NCI-H2107 (cell line): Measurements from ENCODE around the gene PRR5L.

Experiments used
- DNase-seq: peaks from one replicate; lab custom pipeline; 2025; lab: John Stamatoyannopoulos, UW

PRR5L gene, protein sequence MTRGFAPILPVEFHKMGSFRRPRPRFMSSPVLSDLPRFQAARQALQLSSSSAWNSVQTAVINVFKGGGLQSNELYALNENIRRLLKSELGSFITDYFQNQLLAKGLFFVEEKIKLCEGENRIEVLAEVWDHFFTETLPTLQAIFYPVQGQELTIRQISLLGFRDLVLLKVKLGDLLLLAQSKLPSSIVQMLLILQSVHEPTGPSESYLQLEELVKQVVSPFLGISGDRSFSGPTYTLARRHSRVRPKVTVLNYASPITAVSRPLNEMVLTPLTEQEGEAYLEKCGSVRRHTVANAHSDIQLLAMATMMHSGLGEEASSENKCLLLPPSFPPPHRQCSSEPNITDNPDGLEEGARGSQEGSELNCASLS

DNA sequence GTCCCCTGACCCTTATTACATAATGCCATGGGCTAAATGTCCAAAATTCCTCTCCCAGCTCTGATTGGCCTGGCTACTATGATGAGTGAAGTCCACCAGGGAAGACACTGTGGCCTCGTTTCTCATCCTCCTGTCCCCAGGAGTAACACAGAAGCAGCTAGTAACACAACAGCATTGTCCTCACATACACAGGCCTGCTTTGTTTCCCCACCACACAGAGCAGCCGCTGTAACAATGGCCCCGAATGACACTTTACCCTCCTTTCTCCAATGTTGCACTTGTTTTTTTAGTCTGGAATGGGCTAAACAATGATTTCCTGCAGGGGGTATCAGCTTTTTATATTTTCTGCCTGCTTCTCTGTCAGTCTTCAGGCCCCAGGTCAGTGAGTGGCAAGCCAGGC, at the start of gene PRR5L:
Gene PRR5L (plus strand): TSS at position 363 of the 400 bp plus-strand sequence. CDS start 104,834 bp downstream, outside the sequence.
- DNase-seq = no peak

DNA sequence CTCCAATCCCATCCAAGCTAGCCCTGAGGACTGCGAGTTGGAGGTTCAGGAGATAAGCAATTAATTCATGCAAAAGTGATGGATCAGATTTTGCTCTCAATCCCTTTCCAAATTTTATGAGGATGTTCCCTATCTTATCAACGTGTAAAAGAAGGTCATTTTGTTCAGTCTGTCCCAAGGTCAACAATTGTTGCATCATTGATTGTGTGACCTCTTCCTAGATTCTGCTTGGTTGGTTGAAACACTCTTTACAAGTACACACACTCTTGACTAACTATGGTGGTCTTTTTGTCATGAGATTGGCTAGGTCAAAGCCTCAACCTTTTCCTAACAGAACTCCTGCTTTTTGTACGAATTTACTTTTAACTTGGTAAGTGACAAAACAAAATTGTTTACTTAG, 48.6 kb upstream of the PRR5L start:
- DNase-seq = no peak

DNA sequence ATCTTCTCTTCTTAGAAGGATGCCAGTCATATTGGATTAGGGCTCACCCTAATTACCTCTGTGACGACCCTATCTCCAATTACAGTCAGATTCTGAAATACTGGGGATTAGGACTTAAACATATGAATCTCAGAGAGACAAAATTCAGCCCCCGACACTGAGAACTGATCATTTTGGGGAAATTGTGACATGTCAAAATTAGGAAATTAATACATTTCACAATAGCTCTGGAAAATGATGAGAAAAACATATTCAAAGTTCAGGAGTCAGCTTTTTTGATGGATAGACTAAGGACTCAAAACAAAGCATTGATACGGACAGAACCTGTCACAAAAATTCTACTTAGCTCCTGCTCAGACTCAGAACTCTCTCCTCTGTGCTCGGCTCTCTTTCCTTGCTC, 47.7 kb upstream of the PRR5L start:
- DNase-seq = no peak

DNA sequence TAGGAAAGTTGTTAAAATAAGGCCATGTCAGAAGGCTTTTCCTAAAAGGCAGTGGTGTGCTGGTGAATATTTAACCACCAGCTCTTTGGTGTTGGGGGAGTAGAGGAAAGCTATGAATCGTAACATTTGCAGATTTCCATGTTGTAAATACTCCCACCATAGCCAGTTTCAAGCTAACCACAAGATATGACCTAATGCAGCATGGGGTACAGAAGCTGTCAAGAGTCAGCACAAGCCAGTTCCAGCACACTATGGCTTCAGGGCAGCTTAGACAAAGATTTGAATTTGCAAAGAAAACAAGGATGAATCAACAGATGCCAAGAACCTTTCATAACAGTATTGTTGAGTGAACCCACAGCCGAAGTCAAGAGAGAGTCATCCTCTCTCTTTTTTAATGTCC, 46.8 kb upstream of the PRR5L start:
- no peak for DNase-seq

DNA sequence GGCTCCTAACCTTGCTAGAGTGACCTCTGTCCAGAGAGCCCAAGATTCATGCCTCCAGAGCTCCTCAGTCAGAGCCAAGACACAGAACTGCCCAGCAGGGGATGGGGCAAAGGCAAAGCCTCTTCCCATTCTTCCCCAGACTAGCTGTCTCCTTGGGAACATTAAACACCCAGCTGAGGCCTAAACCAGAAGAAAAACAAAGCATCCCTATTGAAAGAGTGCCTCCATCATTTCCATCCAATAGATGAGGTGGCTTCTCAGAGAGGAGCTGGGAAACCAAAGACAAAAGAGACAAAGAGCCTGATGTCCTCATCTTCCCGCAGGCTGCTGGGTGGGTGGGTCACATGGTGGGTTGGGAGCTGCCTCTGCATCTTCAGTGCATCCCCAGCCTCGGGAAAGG, 44.3 kb upstream of the PRR5L start:
- no peak for DNase-seq

DNA sequence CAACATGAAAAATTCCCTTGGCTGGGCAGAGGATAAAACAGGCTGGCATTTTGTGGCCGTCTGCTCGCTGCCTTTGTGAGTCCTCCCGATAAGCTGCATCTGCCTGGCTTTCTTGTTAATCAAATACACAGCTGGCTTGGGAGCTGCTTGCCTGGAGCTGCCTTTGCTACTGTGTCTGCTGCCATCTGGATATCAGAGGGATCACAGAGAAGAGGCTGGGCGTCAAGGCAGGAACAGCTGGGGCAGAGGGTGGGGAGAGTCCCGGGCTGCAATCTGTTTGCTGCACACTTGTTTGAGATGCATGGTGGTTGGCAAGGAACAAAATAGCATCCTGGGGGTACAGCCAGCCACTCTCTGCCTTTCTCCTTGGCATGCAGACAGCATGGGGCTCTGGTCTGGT, 42.9 kb upstream of the PRR5L start:
- DNase-seq = no peak

DNA sequence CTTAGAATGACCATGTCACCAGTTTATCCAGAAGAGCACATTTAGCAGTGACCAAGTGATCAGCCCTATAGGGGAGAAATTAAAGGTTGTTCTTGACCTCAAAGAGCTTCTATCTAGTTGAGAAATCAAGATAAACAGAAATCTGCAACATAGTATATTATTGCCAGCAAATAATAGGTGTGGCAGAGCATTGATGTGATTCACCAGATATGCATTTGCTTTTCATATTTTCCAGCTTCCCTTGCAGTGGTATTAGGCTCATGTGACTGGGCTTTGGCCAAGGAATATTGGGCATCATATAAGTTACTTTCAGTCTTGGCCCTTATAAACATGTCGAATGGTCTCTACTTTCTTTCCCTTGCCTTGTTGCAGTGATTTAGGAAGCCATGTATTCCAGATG, 41.4 kb upstream of the PRR5L start:
- DNase-seq = no peak

DNA sequence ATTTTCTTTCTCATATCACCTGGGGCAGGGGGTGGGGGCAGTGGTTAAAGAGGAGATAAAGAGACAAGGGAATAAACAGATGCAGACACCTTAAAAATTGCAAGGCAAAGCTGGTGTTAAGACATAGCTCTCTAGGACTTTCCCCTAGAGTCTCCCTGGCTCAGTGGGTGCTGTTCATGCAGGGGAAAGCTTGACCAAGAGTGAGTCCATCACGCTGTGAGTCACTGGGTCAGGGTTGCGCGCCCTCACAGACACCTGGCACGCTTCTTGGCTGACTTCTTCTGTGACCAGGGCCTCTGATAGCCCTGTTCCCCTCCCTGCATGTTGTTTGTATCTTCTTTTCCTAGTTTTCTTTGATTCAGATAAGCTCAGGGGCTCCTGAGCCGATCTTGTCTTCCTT, 38.7 kb upstream of the PRR5L start:
- DNase-seq = no peak

DNA sequence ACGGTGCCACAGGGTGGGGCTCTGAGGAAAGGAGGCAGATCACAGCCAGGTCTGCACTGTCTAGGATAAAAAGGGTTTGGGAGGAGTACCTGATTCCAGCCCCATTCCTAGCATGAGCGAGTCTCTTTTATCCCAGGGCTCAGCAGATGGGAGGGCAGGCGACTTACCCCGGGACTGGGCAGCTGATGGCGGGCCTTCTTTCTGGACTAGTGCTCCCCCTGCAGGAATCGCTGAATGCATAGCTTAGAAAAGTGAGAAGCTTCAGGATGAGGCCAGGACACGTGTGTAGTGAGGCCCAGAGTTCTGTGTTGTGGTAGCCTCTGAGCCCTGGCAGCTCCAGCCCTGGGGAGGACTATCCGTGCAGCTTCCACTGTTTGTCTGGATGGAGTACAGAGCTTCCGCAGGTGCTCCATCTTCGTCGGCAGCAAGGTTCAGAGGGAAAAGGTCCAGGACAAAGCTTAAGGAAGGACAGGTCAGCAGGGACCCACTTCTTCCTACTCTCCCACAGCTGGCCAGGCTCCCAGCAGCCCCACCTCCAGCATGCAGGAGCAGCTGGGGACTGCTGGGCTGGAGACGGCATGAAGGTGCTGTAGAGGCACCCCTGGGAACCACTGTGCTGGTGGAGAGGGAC, 37.2 kb upstream of the PRR5L start:
- DNase-seq = no peak

DNA sequence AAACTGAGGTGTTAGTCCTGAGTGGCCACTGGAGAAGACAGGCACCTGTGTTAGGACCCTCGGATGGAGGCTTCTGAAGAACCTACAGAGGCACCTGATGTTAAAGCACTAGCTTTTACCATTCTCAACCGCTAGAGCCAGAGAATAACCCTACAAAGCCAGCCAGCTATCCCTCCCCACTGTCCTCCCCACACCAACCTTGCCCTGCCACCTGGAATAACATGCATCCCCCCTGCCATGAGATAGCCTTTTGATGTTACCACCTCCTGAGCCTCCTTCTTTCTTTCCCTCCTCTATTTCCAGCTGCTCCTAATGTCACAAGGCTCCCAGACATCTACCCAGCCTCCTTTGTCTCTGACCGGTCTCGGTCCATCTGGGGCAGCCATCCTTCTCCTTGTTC, 35.0 kb upstream of the PRR5L start:
- no peak for DNase-seq

DNA sequence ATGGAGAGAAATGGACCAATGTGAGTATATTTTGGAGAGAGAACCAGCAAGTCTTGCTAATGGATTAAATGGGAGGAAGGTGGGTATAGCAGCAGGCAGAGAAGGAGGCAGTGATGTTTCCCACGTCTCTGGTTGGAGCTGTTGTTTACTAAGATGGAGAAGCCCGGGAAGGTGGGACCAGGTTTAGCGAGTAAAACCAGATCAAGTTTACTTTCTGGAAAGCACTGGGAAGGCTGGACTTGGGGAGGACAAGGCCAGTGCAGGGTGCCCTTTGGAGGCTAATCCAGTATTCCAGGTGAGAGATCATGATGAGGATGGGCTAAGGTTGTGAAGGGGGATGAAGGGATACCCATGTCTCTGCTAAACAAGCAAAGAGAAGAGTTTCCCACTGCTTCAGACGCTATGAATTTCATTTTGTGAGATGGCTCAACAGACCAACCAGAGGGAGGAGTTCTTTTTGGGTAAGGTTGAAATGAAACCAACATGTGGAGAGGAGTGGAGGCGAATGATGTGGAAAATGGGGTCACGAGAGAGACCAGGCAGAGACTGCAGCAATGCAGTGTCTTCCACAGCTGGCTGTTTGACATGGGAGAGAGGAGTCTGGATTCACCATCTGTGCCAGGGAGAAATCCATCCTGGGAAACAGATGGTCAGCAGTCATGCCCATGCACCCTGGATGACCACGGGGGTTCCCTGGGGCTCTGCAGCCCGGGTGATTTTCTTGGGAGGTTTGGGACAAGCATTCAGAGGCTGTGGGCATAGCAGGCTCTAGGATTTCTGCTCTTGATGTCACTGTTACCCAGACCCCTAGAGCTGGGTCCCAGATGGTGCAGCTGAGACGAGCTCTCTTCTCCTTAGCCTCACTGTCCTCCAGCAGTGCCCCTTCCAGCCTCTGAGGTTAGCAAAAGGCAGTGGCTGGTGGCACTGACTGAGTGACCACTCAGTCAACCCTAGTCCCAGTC, 31.8 kb upstream of the PRR5L start:
- no peak for DNase-seq

DNA sequence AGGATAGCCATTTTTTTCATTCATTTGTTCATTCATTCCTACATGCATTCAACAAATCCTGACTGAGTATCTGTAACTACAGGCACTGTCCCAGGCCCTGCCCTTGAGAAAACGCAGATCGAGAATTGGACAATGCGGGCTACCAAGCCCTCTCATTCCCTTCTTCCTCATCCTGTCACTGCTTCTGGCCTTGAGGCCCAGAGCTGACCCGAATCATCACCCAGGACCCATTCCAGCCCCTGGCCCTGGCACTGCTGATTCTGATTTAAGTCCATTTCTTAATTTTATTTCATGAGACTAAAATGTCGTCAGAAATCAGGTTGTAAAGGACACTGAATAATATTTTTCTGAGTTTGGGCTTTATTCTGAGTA, 31.1 kb upstream of the PRR5L start:
- no peak for DNase-seq

DNA sequence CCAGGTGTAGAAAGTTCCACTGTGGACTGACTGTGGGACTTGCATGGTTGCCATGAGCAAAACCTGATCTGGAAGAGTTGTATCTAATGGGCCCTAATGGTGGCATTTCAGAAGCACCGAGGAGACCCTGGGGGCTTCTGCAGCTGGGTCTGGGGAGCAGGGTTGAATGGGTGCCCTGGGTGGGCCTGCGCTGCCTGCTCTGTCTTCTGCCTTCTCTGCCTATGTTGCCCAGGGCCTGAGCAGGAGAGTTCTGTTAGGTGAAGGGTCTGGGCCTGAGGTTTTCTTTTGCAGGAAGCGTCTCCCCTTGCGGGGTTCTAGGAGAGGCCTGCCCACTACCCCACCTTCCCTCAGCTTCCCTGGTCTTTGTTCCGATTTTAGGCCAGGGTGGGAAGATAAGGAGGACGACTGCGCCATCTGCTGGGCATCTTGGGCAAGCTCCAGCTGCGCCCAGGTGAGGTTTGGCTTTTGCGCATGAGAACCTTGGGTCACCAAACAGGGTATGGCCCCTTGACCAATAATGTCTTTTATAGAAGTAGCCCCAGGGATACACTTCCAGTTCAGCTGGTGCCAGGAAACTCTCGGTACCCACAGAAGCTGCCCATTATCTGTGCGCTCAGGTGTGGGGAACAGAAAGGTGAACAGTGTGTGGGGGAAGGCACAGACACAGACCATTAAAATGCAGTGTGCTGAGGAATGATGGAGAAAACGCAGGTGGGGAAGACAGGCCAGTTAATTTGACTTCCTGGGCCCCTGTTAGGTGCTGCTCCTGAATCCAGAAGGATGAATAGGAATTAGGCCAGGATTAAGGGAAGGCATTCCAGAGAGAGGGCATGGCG, 30.1 kb upstream of the PRR5L start:
- DNase-seq = peak; percentile 26

DNA sequence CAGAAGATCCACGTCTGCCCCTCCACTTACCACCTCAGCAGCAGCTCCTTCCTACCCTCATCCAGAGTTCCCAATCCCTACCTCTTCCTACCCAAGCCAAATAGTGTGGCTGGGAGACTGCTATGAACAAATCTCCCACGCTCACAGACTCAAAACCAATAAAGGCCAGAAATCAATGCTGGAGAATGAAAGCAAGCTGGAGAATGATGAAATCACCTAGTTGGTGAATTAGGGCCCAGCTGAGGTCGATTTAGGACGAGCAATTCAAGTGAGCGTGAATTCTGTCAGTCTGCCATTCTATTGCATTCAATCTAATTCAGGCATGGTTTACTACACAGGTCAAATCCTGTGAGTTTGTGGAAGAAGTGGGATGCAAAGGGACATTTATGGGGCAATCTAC, 29.3 kb upstream of the PRR5L start:
- no peak for DNase-seq

DNA sequence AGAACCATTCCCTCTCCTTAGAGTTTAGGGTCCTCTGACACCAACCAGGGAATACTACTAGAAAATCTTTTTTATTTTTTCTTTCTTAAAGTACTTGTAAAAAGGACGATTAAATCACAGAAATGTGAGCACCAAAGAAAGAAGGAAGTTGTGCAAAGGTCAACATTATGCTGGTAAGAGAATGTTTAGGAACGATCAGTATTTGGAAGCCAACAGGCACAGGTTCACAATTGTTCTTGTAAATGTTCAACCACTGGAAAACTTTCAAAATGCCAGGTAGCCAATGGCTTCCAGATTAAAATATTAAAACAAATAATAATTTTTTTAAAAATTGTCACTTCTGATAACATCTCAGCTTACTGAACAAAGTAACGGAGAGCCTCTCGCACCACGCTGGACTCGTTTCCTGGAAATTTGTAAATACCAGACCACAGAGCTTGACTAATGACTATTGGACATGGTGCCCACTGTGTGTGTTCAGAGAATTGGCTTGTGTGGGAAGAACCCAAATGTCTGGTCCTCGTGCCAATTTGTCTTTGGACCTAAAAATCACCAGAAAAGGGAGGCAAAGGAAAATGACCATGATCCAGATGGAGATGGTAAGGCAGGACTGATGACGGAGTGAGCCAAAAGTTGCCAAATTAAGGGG, 27.6 kb upstream of the PRR5L start:
- no peak for DNase-seq

DNA sequence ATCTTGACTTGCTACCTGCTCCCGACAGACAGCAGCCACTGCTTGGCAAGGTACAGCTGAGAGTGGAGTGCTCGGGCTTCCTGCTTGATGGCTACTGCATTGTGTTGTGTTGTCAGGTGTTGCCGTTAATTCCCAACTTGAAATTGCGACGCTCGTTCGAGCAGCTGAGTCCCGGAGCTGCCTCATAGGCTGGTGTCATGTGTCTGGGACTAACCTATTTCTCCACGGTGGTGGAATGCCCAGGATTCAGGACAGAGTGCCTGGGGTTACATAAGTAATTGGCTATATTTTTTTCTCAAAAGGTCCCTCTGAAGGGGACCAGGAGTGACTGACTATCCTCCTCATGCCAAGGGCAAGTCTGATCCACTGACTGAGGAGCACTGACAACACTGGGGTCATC, 25.4 kb upstream of the PRR5L start:
- no peak for DNase-seq

DNA sequence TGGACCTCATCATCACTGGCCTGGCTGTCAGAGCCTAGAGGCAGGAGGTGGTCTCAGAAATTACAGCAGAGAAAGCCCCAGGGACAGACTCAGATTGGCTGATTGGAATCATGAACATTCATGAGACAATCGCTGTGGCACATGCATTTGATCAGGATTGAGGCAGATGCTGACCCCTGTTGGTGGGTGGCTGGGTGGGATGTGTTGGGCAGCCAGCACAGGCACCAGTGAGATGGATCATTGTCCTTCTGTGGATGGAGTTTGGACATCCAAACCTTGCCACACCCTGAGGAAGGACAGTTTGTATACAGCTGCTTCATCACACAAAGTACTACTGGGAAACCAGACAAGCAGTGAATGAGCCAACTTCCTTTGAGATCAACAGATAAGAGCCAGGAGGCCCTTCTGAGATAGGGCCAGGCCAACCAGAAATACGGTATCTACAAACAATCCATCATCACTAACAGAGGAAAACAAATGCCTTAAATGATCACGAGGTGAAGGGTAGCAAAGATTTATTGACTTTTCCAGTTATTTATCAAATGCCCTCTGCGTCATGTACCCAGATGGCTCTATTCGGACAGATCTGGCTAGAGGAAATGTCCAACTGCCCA, 24.2 kb upstream of the PRR5L start:
- no peak for DNase-seq

DNA sequence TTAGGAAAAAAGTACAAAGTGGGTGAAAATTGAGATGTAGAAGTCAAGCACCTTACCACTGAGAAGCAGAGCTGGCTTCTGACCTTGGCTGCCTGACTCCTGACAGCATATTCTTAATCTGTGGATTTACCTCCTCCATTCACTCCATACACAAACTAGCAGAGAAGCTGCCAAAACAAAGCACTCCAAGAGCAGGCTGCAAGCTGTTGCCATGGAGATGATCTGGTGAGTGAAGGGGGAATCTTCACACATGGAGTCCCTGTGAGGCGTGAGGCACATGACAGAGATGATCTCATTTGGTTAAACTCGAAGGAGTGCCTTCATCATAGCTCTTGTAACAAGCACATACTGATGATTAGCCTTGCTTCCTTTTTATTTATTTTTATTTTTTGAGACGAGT, 23.0 kb upstream of the PRR5L start:
- no peak for DNase-seq

DNA sequence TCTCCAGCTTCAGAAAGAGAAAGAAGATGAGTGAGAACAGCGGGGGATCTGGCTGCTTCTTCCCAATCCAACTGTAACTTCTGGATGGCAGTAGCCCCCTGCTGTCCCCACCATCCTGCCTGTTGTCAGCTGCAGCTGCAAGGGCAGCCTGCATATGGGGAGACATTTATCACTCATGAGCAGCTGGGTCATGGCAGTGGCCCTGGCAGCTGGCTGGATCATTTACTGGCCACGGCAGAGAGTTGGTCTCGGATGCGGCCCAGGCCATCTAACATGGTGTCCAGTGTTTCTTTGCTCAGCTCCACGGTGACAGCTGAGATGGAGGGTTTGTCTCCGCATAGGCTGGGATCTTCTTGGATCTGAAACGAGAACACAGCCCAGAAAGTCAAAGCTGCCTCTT, 21.7 kb upstream of the PRR5L start:
- no peak for DNase-seq

DNA sequence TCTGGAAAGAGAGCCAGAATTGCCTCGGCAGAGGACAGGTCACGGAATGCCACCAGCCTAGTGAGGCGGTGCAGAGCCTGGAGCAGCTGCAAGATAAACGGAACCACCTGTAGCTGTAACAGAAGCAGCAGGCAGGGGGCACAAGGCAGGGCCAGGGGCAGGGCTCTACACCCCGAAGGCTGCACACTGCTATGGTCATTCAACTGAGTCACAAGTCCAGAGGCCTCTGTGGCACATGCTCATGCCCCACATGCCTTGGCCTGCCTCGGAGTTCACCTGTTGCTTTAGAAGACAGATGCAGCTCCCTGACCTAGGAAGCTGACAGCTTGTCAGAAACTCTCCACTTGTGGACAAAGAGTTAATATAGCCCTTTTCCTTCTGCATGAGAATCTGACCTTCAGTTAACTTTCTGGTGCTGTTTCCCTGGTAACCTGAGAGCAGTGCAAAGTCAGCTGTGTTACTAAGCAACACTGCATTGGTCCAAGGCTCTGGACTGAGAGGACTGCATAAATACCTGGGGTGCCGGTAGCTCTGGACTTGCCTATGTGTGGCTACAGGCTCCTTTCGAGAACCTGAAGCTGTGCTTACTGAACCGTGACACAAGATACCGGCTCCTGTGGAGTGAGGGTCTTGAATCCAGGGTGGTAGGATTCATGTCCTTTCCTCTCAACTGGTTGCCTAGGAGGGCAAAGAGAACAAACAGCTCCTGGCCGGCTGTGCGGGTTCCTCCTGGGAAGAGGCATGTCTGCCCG, 17.4 kb upstream of the PRR5L start:
- no peak for DNase-seq
